Endothelial cell of umbilical vein (primary cell): ENCODE results near the gene BCAS3. TPM values are rescaled to one million over a fixed set of nuclear protein-coding genes. Genes with fewer than 3 reads are reported as not detected.
"Not testable (repeated sequence)": the region's sequence is repeated elsewhere in the genome, so short reads cannot be mapped to it uniquely, and the experiment has no call there.

Source experiments
- BruUV-seq: library from RNA; stranded (reverse); fragments of 400-500 nt; replicated peaks from 2 replicates; lab custom pipeline; 2021; lab: Mats Ljungman, UMichigan
- CTCF ChIA-PET: fragments of 300-600, 350-600 bp; sonication (Branson Sonifier 250); formaldehyde crosslinking; loops from one replicate; lab custom pipeline; 2021; ENCODE audit warnings: antibody characterized with exemption, inconsistent platforms; lab: Charles Lee
- POLR2A ChIA-PET: fragments of 300-600, 350-600 bp; sonication (Branson Sonifier 250); formaldehyde crosslinking; loops from one replicate; lab custom pipeline; 2021; ENCODE audit warnings: antibody characterized with exemption, inconsistent platforms; lab: Charles Lee
- DNase-seq: peaks from one replicate; pipeline ENCODE4 v3.0.0-alpha.2; 2011; ENCODE audit warnings: low read depth, low spot score
- FAIRE-seq: peaks from 2 replicates; lab custom pipeline; 2011; peaks lifted over from hg19 to GRCh38; lab: Jason Lieb, UNC
- H2AFZ ChIP-seq: 2 replicates; pipeline ENCODE4 v1.6.0; 2012; ENCODE audit warnings: low read depth, low read length, control low read depth, inconsistent platforms
- H3K27ac ChIP-seq: 2 replicates; pipeline ENCODE4 v1.5.1; 2011; ENCODE audit warnings: low read depth, mild to moderate bottlenecking, control low read depth, low read length, moderate library complexity; ENCODE audit not compliant: insufficient read depth
- H3K27me3 ChIP-seq, 2 experiments: 2 replicates each; pipeline versions ENCODE4 v1.6.0 to v1.6.1; 2011; ENCODE audit warnings: low read length in 2 of 2, mixed read lengths in 1 of 2; ENCODE audit not compliant: control insufficient read depth in 2 of 2, insufficient read depth in 2 of 2
- H3K36me3 ChIP-seq, 2 experiments: 2 replicates in 1 of 2; 3 replicates in 1 of 2; pipeline ENCODE4 v1.5.1; 2011; ENCODE audit warnings: low read length in 2 of 2, mild to moderate bottlenecking in 1 of 2, moderate library complexity in 1 of 2; ENCODE audit not compliant: control insufficient read depth in 2 of 2, insufficient read depth in 2 of 2; ENCODE audit errors: extremely low read depth in 1 of 2
- H3K4me1 ChIP-seq: 3 replicates; pipeline ENCODE4 v1.5.1; 2011; ENCODE audit warnings: mild to moderate bottlenecking, low read length; ENCODE audit not compliant: control insufficient read depth, insufficient read depth; ENCODE audit errors: extremely low read depth
- H3K4me2 ChIP-seq: 2 replicates; pipeline ENCODE4 v1.6.1; 2011; ENCODE audit warnings: low read length, control low read depth, mixed read lengths; ENCODE audit not compliant: insufficient read depth
- H3K4me3 ChIP-seq, 3 experiments: fragments of 200-600 bp in 1 of 3; sonication (generic), shearing (Covaris generic) in 1 of 3; replicated peaks in 1 of 3; 2 replicates each; pipeline ENCODE4 v1.5.1; 2011 to 2016; ENCODE audit warnings: control low read depth in 3 of 3, low read length in 3 of 3, mild to moderate bottlenecking in 2 of 3, inconsistent platforms in 1 of 3, low read depth in 1 of 3, moderate library complexity in 1 of 3; ENCODE audit not compliant: insufficient read depth in 1 of 3
- H3K79me2 ChIP-seq: 2 replicates; pipeline ENCODE4 v1.6.0; 2012; ENCODE audit warnings: low read length, inconsistent platforms; ENCODE audit not compliant: control insufficient read depth, insufficient read depth
- H3K9ac ChIP-seq: replicated peaks from 2 replicates; pipeline ENCODE3; 2011; ENCODE audit warnings: low read length, control low read depth; ENCODE audit not compliant: insufficient read depth; ENCODE audit errors: extremely low read depth
- H3K9me1 ChIP-seq: replicated peaks from 3 replicates; pipeline ENCODE4 v1.6.0; 2011; ENCODE audit warnings: mild to moderate bottlenecking, low read length; ENCODE audit not compliant: control insufficient read depth, insufficient read depth; ENCODE audit errors: extremely low read depth
- H3K9me3 ChIP-seq: replicated peaks from 2 replicates; pipeline ENCODE4 v1.5.1; 2012; ENCODE audit warnings: low read length, inconsistent platforms; ENCODE audit not compliant: control insufficient read depth, insufficient read depth
- H4K20me1 ChIP-seq: replicated peaks from 2 replicates; pipeline ENCODE3; 2011; ENCODE audit warnings: mild to moderate bottlenecking, low read length; ENCODE audit not compliant: control insufficient read depth, insufficient read depth; ENCODE audit errors: extremely low read depth
- CTCF ChIP-seq, 2 donors: IDR thresholded peaks; 1 replicate in 1 of 2; 2 replicates in 1 of 2; pipeline ENCODE4 v1.5.1; 2011; ENCODE audit warnings: low read length in 2 of 2, mild to moderate bottlenecking in 2 of 2, moderate library complexity in 2 of 2, control low read depth in 1 of 2, inconsistent platforms in 1 of 2, low read depth in 1 of 2; ENCODE audit not compliant: insufficient read depth in 1 of 2; ENCODE audit errors: extremely low read depth in 1 of 2
- EZH2 ChIP-seq: IDR thresholded peaks from 2 replicates; pipeline ENCODE4 v1.6.1; 2012; ENCODE audit warnings: borderline replicate concordance, low read depth, mild to moderate bottlenecking, moderate library complexity, low read length, inconsistent platforms; ENCODE audit not compliant: severe bottlenecking
- FOS ChIP-seq: IDR thresholded peaks from 2 replicates; pipeline ENCODE4 v1.6.1; 2011; ENCODE audit warnings: mild to moderate bottlenecking, low read length, moderate library complexity, borderline replicate concordance; ENCODE audit not compliant: insufficient read depth
- GATA2 ChIP-seq: IDR thresholded peaks from 2 replicates; pipeline ENCODE4 v1.7.0; 2011; ENCODE audit warnings: low read depth, mild to moderate bottlenecking, moderate library complexity, mixed read lengths, low read length; ENCODE audit not compliant: insufficient read length, insufficient read depth
- JUN ChIP-seq: IDR thresholded peaks from 2 replicates; pipeline ENCODE4 v1.6.1; 2011; ENCODE audit warnings: borderline replicate concordance, low read depth; ENCODE audit not compliant: insufficient read length, insufficient read depth
- MAX ChIP-seq: IDR thresholded peaks from 2 replicates; pipeline ENCODE4 v1.6.1; 2011; ENCODE audit not compliant: insufficient read depth, insufficient read length
- MYC ChIP-seq: IDR thresholded peaks from one replicate; pipeline ENCODE4 v1.6.1; 2011; ENCODE audit warnings: mild to moderate bottlenecking, low read depth, low read length
- POLR2A ChIP-seq: IDR thresholded peaks from 2 replicates; pipeline ENCODE4 v1.6.1; 2012; ENCODE audit warnings: low read depth, mild to moderate bottlenecking, control low read depth, low read length
- POLR2AphosphoS5 ChIP-seq: IDR thresholded peaks from 2 replicates; pipeline ENCODE4 v1.6.1; 2012; ENCODE audit warnings: low read depth, mild to moderate bottlenecking, control low read depth, low read length, moderate library complexity; ENCODE audit not compliant: insufficient read depth
- dilution Hi-C: fragments of 300-500 bp; cut with MboI; formaldehyde crosslinking; loops from one replicate; pipeline ENCODE4 v1.15.0; 2019; ENCODE audit warnings: low sequenced_read_pairs; ENCODE audit not compliant: extremely low pct_ligation_motif_present
- intact Hi-C: fragments of 100-400 bp; cut with micrococcal nuclease; formaldehyde crosslinking; loops from one replicate; pipeline ENCODE4 v1.10.0; 2022
- polyA plus RNA-seq, 4 experiments: library from polyadenylated mRNA; depleted of rRNA in 3 of 4; stranded (reverse) in 3 of 4; unstranded in 1 of 4; fragments of >200 nt; gene quantifications; 2 replicates each; pipeline versions ENCODE4 v1.2.1 to v1.2.3, GENCODE V29; 2011 to 2012; ENCODE audit warnings: missing spikeins in 1 of 4
- total RNA-seq: library from RNA; stranded (reverse); gene quantifications from 2 replicates; pipeline ENCODE4 v1.2.3, GENCODE V29; 2021

Gene BCAS3
- total and polyA plus RNA-seq, 2 donors (not counting 3 experiments of a cell fraction or from before 2014, with no cell fraction given) = 8.2 to 16.0 TPM

GRCh38 chr17:61144617-61145564, 467.2 kb downstream of the BCAS3 start:
- TF ChIP-seq MAX (no peak), POLR2A (no peak), JUN (no peak), POLR2AphosphoS5 (no peak), CTCF (IDR thresholded peaks at IDR 0.05; ENCODE audit: extremely low read depth in 1 of 2, insufficient read depth in 1 of 2, low read depth in 1 of 2, low read length in 2 of 2) (no peak), EZH2 (no peak), GATA2 (no peak), MYC (no peak), FOS (no peak)
- no TSS peak for BruUV-seq
- H3K9me1 ChIP-seq = no peaks in the 10 kb centered on the region
- H3K9ac ChIP-seq = no peak overlapping the region
- H3K27me3 ChIP-seq = no peaks in the 10 kb centered on the region
- DNase-seq (peak; percentile 15), FAIRE-seq (no peak)
- H3K9me3 ChIP-seq = no peaks in the 10 kb centered on the region
- intact Hi-C loops (no loop called here), dilution Hi-C loops (no loop called here)
- H3K27ac ChIP-seq = no peak overlapping the region
- no peak overlapping the region for H2AFZ ChIP-seq
- no peaks in the 10 kb centered on the region for H3K79me2 ChIP-seq
- CTCF ChIA-PET = interaction anchor here (1.2 to 1.5 kb wide), 3 partner anchors 10 to 198 kb away, joined by 3 to 4 read pairs (median 4); no protein-coding TSS in a partner anchor
- no peaks in the 10 kb centered on the region for H3K4me1 ChIP-seq
- H4K20me1 ChIP-seq = no peaks in the 10 kb centered on the region
- H3K36me3 ChIP-seq = no peaks in the 10 kb centered on the region
- H3K4me2 ChIP-seq = no peak overlapping the region
- no peak overlapping the region for H3K4me3 ChIP-seq
- POLR2A ChIA-PET = no interaction called here

- POLR2A ChIA-PET, H3K27me3 ChIP-seq, FAIRE-seq, H3K4me2 ChIP-seq, DNase-seq, H2AFZ ChIP-seq, H3K4me1 ChIP-seq, H3K79me2 ChIP-seq, dilution Hi-C loops, H3K4me3 ChIP-seq, BruUV-seq, H3K9me3 ChIP-seq, H3K9ac ChIP-seq, H3K27ac ChIP-seq, H3K9me1 ChIP-seq, intact Hi-C loops, H3K36me3 ChIP-seq, H4K20me1 ChIP-seq: not testable (repeated sequence)
- CTCF ChIA-PET = interaction anchor here (1.0 to 1.5 kb wide), 2 partner anchors 9 to 12 kb away, joined by 4 read pairs; no protein-coding TSS in a partner anchor
Observed at GRCh38 chr17:61146833-61147232, 469.2 kb downstream of the BCAS3 start.
